OCI-LY7 (cell line): ENCODE results near the gene AUTS2.

Experiments used
- EZH2phosphoT487 ChIP-seq: fragments of 200-600 bp; sonication (generic); IDR thresholded peaks from 2 replicates; pipeline ENCODE4 v1.6.1; 2018; ENCODE audit warnings: low read depth, borderline replicate concordance, mild to moderate bottlenecking, mixed run types, antibody characterized with exemption, low read length, moderate library complexity, mixed read lengths
- TF ChIP-seq, protein P1 (sequence below): fragments of 200-600 bp; sonication (generic); conservative IDR thresholded peaks from 2 replicates; pipeline ENCODE4 v1.5.1; 2014; ENCODE audit warnings: mild to moderate bottlenecking, antibody characterized with exemption, low read length, moderate library complexity, mixed read lengths

DNA sequence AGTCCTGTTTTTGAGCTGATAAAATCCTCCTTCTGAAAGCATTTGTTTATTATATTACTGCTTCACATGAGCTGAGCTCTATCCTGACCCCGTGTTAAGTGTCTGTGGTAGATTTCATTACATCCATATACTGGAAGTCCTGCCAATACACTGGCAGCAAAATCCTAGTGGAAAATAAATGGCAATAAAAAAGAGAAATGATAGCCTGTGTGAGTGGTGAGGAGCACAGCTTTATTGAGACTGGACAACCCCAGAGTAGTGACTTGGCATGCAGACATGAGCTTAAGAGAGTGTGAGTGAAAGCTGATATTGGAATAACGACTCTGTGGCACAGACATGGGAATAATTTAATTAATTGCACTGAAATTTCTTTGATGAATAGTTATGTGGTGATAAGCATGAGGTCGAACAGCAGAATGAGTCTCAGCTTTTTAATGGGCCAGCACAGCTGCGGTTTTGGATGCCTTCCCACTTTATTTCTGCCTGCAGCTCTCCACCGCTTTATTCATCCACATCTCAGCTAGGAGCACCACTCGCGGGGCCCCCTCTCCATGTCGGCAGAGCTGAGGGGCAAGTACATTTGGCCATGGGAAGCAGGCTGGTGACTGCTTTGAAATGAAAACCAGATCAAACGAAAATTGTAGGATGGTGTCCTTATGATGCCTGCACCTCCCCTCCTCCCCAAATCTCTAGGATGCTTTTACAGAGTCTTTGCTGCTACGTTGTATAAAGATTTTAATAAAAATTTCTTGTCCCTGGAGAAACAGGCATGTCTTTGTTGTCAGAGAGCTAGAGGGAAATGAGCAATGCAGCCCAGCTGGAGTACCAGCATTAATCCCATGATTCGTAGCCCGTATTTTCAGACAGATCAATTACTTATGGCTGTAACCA lies 494.3 kb downstream of the AUTS2 start:
- TF ChIP-seq, protein P1, sequence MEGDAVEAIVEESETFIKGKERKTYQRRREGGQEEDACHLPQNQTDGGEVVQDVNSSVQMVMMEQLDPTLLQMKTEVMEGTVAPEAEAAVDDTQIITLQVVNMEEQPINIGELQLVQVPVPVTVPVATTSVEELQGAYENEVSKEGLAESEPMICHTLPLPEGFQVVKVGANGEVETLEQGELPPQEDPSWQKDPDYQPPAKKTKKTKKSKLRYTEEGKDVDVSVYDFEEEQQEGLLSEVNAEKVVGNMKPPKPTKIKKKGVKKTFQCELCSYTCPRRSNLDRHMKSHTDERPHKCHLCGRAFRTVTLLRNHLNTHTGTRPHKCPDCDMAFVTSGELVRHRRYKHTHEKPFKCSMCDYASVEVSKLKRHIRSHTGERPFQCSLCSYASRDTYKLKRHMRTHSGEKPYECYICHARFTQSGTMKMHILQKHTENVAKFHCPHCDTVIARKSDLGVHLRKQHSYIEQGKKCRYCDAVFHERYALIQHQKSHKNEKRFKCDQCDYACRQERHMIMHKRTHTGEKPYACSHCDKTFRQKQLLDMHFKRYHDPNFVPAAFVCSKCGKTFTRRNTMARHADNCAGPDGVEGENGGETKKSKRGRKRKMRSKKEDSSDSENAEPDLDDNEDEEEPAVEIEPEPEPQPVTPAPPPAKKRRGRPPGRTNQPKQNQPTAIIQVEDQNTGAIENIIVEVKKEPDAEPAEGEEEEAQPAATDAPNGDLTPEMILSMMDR = no peak
- no peak for TF ChIP-seq EZH2phosphoT487
